Spleen (tissue), 11 donors: ENCODE measurements around the gene XPNPEP2. TPM values are rescaled to one million over a fixed set of nuclear protein-coding genes. Genes with fewer than 3 reads are reported as not detected.

Experiments used
- DNase-seq: peaks from one replicate; pipeline ENCODE4 v3.0.0-alpha.2; 2020
- H3K27ac ChIP-seq, 8 donors: fragments of 200-600 bp; sonication (generic) in 7 of 8; 1 replicate in 4 of 8; 2 replicates in 4 of 8; pipeline versions ENCODE4 v1.5.0 to v1.8.0; 2016 to 2021; ENCODE audit warnings: inconsistent platforms in 4 of 8, mild to moderate bottlenecking in 4 of 8, moderate library complexity in 1 of 8
- H3K27me3 ChIP-seq, 7 donors: fragments of 200-600 bp; sonication (generic) in 6 of 7; replicated peaks in 1 of 7; 1 replicate in 4 of 7; 2 replicates in 3 of 7; pipeline versions ENCODE4 v1.5.0 to v1.8.0; 2016 to 2021; ENCODE audit warnings: inconsistent platforms in 3 of 7, mild to moderate bottlenecking in 1 of 7
- H3K36me3 ChIP-seq, 6 donors: fragments of 200-600 bp; sonication (generic) in 5 of 6; 1 replicate in 4 of 6; 2 replicates in 2 of 6; pipeline versions ENCODE4 v1.5.0 to v1.8.0; 2016 to 2021; ENCODE audit warnings: inconsistent platforms in 2 of 6
- H3K4me1 ChIP-seq, 6 donors: fragments of 200-600 bp; sonication (generic) in 5 of 6; 1 replicate in 3 of 6; 2 replicates in 3 of 6; pipeline versions ENCODE4 v1.5.0 to v1.8.0; 2016 to 2021; ENCODE audit warnings: inconsistent platforms in 3 of 6
- H3K4me3 ChIP-seq, 8 donors: fragments of 200-600 bp; sonication (generic) in 7 of 8; 1 replicate in 4 of 8; 2 replicates in 4 of 8; pipeline versions ENCODE4 v1.5.0 to v1.8.0; 2016 to 2021; ENCODE audit warnings: inconsistent platforms in 4 of 8, mild to moderate bottlenecking in 4 of 8, moderate library complexity in 2 of 8
- H3K9me3 ChIP-seq, 8 donors: fragments of 200-600 bp; sonication (generic) in 7 of 8; 1 replicate in 4 of 8; 2 replicates in 4 of 8; pipeline versions ENCODE4 v1.5.0 to v1.8.0; 2016 to 2021; ENCODE audit warnings: inconsistent platforms in 4 of 8
- CTCF ChIP-seq, 11 experiments: fragments of 200-600 bp in 7 of 11; fragments of 450-650 bp in 4 of 11; sonication (generic) in 4 of 11; IDR thresholded peaks in 8 of 11; conservative IDR thresholded peaks in 3 of 11; 1 replicate in 7 of 11; 2 replicates in 4 of 11; pipeline versions ENCODE4 v1.4.0 to v1.8.0; 2016 to 2021; ENCODE audit warnings: antibody characterized with exemption in 11 of 11, inconsistent platforms in 4 of 11, mild to moderate bottlenecking in 1 of 11
- POLR2A ChIP-seq, 3 donors: fragments of 450-650 bp; IDR thresholded peaks; one replicate each; pipeline ENCODE4 v1.5.1; 2017; ENCODE audit warnings: antibody characterized with exemption in 3 of 3, mild to moderate bottlenecking in 1 of 3
- POLR2AphosphoS5 ChIP-seq, 3 donors: sonication (generic); formaldehyde crosslinking; IDR thresholded peaks; one replicate each; pipeline ENCODE4 v1.5.1; 2017; ENCODE audit warnings: antibody characterized with exemption in 3 of 3
- whole genome bisulfite sequencing, 5 donors: extraction: QIAGEN DNeasy Blood & Tissue Kit in 3 of 5; methylation state at CpG; one replicate each; pipeline versions ENCODE4 v1.1.5 to v1.1.7; 2013 to 2018; 5-methylcytosine and 5-hydroxymethylcytosine counted together
- intact Hi-C: fragments of 100-400 bp; cut with DNase I; formaldehyde crosslinking; loops from one replicate; pipeline ENCODE4 v1.15.0; 2023; ENCODE audit warnings: low total_unique reads
- polyA plus RNA-seq, 3 donors: library from polyadenylated mRNA; stranded (reverse); fragments of 200-250 nt; gene quantifications; one replicate each; pipeline ENCODE4 v1.2.1, GENCODE V29; 2013
- total RNA-seq, 7 donors: library from RNA; depleted of rRNA in 3 of 7; stranded (reverse); fragments of >200 nt in 3 of 7; fragmentation: NEBNext Ultra II Directional in 4 of 7; extraction: Animal tissue kit (Norgen Biotek cat#: 25700) in 4 of 7; gene quantifications; one replicate each; pipeline versions ENCODE4 v1.1.0 to v1.2.1, GENCODE V29; 2016 to 2021
- donor health status: healthy with polysubstance abuse.
- donor health status: DM: no; HTN: no; CAD: no; lungs with moderate emphysema.
- donor health status: DM: no; HTN: no; CAD: no.
- donor health status: Bipolar disorder and iron deficiency.
- donor health status: healthy.
- donor health status: DM: no; HTN: no; CAD: no.
- donor health status: DM: yes; HTN: yes; CAD: no.

XPNPEP2 gene
- total and polyA plus RNA-seq, 10 donors, result 0.09 to 0.74 (median 0.21) TPM

GRCh38 chrX:129696463-129697155 lies 42.2 kb upstream of the XPNPEP2 start:
- no peaks in the 10 kb centered on the region for H3K4me1 ChIP-seq
- DNase-seq, result no peak
- H3K4me3 ChIP-seq, result no peak overlapping the region
- WGBS, 5 donors, result 72 to 93% (median 82%) methylated on average over 8 of the region's 8 CpGs
- no peaks in the 10 kb centered on the region for H3K27me3 ChIP-seq
- no peak for TF ChIP-seq CTCF (IDR thresholded peaks at IDR 0.05 in 8 of 11, conservative IDR thresholded peaks at IDR 0.05 in 3 of 11)
- TF ChIP-seq POLR2AphosphoS5 (IDR thresholded peaks at IDR 0.05), result no peak
- no peak for TF ChIP-seq POLR2A (IDR thresholded peaks at IDR 0.05)
- H3K9me3 ChIP-seq, result no peaks in the 10 kb centered on the region
- H3K36me3 ChIP-seq, result no peaks in the 10 kb centered on the region
- no peak overlapping the region for H3K27ac ChIP-seq
- intact Hi-C loops, result no loop called here

GRCh38 chrX:129697204-129697829 lies 41.5 kb upstream of the XPNPEP2 start:
- no peak for DNase-seq
- no peaks in the 10 kb centered on the region for H3K27me3 ChIP-seq
- H3K9me3 ChIP-seq, result no peaks in the 10 kb centered on the region
- no peak overlapping the region for H3K4me3 ChIP-seq
- no peak overlapping the region for H3K27ac ChIP-seq
- no peaks in the 10 kb centered on the region for H3K36me3 ChIP-seq
- TF ChIP-seq POLR2A (IDR thresholded peaks at IDR 0.05), result no peak
- no peak for TF ChIP-seq POLR2AphosphoS5 (IDR thresholded peaks at IDR 0.05)
- no peak for TF ChIP-seq CTCF (IDR thresholded peaks at IDR 0.05 in 8 of 11, conservative IDR thresholded peaks at IDR 0.05 in 3 of 11)
- WGBS, 5 donors, result 64 to 96% (median 83%) methylated on average over 4 to 9 of the region's 9 CpGs
- intact Hi-C loops, result no loop called here
- no peaks in the 10 kb centered on the region for H3K4me1 ChIP-seq

- no peak overlapping the region for H3K4me3 ChIP-seq
- H3K4me1 ChIP-seq, result no peaks in the 10 kb centered on the region
- intact Hi-C loops, result no loop called here
- no peak for DNase-seq
- no peaks in the 10 kb centered on the region for H3K27me3 ChIP-seq
- H3K27ac ChIP-seq, result no peak overlapping the region
- TF ChIP-seq CTCF (IDR thresholded peaks at IDR 0.05 in 8 of 11, conservative IDR thresholded peaks at IDR 0.05 in 3 of 11) (no peak), POLR2AphosphoS5 (IDR thresholded peaks at IDR 0.05) (no peak), POLR2A (IDR thresholded peaks at IDR 0.05) (no peak)
- no peaks in the 10 kb centered on the region for H3K9me3 ChIP-seq
- no peaks in the 10 kb centered on the region for H3K36me3 ChIP-seq
Observed at GRCh38 chrX:129698150-129698549, 40.6 kb upstream of the XPNPEP2 start.

DNA sequence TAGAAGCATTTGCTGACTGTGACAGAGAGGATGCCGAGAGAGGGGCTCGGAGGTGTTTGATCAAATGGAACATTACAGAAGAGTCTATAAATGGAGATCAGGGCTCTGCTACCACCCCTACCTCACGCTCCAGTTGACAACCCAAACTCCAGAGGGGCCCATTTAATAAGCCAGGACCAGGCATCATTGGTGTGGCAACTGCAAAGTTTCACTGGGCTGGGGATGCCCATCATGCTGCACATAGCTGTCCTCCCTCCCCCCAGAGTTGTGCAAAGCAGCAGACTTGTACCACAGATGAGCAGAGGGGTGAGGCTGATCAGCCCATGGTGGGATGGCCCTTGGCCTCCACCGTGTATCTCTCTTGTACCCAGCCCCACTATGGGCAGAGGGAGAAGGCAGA lies 38.2 kb upstream of the XPNPEP2 start:
- intact Hi-C loops, result no loop called here
- no peaks in the 10 kb centered on the region for H3K27me3 ChIP-seq
- DNase-seq, result no peak
- no peaks in the 10 kb centered on the region for H3K36me3 ChIP-seq
- no peak overlapping the region for H3K4me3 ChIP-seq
- no peak overlapping the region for H3K27ac ChIP-seq
- H3K4me1 ChIP-seq, result no peaks in the 10 kb centered on the region
- H3K9me3 ChIP-seq, result no peaks in the 10 kb centered on the region
- TF ChIP-seq POLR2AphosphoS5 (IDR thresholded peaks at IDR 0.05) (no peak), POLR2A (IDR thresholded peaks at IDR 0.05) (no peak), CTCF (IDR thresholded peaks at IDR 0.05 in 8 of 11, conservative IDR thresholded peaks at IDR 0.05 in 3 of 11) (no peak)
- 75 to 98% (median 94%) methylated on average over 4 of the region's 4 CpGs for whole genome bisulfite sequencing, 5 donors
